Activated CD8-positive, alpha-beta memory T cell treated with anti-CD3 and anti-CD28 coated beads, Interleukin-2, amount 50 U/mL, for 1 hour (primary cell): ENCODE data around the gene ZDHHC8.

Experiments
- DNase-seq: peaks from one replicate; pipeline ENCODE4 v3.0.0-alpha.2; 2020; ENCODE audit errors: extremely low read depth

ZDHHC8 gene

GRCh38 chr22:20128902-20129746 is 2.5 kb upstream of the ZDHHC8 start:
- DNase-seq: no peak

GRCh38 chr22:20129747-20130014 is 1.9 kb upstream of the ZDHHC8 start:
- DNase-seq: no peak

- DNase-seq: no peak
Measured at GRCh38 chr22:20130319-20130718, 1.3 kb upstream of the ZDHHC8 start.

GRCh38 chr22:20130731-20131596 is 640 bp upstream of the ZDHHC8 start:
- peak; percentile 58 for DNase-seq

GRCh38 chr22:20131859-20132685 is 468 bp downstream of the ZDHHC8 start:
- DNase-seq: no peak

DNA sequence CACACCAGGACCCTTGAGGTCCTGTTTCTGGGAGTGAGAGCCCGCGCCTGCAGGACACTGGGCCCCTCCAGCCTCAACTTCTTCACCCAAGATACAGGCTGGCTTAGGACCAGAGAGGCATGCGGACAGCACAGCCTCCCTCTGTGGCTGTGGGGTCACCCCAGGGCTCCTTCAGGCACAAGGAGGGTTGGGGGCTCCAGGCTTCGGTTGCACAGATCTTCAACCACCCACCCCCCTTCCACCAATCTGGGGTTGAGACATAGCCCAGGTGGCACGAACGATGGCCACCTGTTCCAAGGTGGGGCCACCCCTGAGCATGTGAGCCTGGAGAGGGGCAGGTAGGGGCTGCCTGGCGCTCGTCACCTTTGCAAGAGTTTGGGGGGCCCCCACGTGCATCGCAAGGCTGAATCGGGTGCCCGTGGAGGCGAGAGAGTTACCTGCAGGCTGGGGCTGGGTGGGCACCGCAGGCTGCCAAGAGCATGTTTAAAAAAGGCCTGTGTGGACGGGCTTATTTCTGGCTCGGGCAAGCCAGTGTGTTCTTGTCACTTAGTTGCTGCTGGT is 1.2 kb downstream of the ZDHHC8 start:
- DNase-seq: no peak

DNA sequence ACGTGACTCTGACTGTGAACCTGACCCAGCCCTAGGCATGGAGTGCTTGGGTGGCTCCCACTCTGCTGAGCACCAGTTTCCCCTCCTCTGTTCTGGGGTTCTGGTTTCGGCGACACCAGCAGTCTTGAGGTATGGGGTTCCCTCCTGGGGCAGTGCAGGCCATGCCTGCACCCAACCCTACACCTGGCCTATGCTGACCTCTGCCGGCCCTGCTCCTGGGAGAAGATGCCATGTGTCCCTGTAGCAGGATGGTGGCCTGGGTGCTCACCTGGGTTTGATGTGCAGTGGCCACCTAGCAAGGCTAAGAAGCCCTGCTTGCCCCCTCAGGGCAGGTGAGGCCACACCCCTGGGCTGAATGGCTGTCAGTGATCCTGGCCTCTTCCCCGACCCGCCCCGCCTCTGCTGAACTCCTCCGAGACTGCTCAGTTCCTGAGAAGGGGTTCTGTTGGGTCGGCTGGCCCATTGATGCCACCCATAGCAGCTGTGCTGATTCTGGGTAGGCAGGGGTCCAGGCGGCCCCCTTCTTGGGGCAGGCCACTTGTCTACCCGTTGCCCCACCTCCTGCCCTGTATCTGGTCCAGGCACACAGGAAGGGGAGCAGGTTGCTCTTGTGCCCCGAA is 2.4 kb downstream of the ZDHHC8 start:
- DNase-seq: no peak

GRCh38 chr22:20135265-20135664 is 3.7 kb downstream of the ZDHHC8 start:
- DNase-seq: no peak

GRCh38 chr22:20135806-20136602 is 4.4 kb downstream of the ZDHHC8 start:
- no peak for DNase-seq

GRCh38 chr22:20136603-20136873 is 4.9 kb downstream of the ZDHHC8 start:
- no peak for DNase-seq

GRCh38 chr22:20137113-20137512 is 5.5 kb downstream of the ZDHHC8 start:
- no peak for DNase-seq

DNA sequence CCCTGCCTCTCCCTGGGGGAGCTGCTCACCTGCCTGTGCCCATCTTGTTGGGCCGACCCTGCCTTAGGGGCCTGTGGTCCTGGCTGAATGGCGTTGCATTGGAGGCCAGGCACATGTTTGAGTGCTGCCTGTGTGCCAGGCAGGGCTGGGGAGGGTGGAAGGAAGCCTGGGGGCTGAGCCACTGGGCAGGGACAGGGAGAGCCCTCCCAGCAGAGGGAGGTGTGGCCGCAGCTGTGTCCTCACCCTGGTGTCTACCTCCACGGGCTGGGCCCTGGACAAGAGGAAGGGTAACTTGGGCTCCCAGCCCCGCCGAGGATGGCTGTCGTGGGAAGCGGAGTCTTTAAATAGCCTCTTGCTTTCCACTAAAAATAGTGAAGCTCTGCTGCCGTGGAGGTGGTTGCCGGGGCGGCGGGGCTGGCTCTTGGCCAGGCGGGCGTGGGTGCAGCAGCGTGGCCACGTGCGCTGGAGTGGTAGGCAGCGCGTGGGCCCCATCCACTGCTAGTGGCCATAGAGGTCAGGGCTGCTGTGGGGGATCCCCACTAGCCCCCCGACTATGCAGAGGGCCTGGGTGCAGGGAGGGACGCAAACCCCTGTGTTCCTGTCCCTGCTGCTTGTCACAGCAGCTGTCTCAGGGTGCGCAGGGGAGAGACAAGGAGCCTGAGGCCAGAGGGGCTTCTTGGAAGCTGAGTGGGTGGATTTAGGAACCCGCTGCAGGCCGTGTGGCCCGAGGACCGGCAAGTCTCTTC is 6.2 kb downstream of the ZDHHC8 start:
- DNase-seq: no peak

GRCh38 chr22:20138417-20138738 is 6.8 kb downstream of the ZDHHC8 start:
- no peak for DNase-seq

- no peak for DNase-seq
Measured at GRCh38 chr22:20138868-20139267, 7.3 kb downstream of the ZDHHC8 start.

DNA sequence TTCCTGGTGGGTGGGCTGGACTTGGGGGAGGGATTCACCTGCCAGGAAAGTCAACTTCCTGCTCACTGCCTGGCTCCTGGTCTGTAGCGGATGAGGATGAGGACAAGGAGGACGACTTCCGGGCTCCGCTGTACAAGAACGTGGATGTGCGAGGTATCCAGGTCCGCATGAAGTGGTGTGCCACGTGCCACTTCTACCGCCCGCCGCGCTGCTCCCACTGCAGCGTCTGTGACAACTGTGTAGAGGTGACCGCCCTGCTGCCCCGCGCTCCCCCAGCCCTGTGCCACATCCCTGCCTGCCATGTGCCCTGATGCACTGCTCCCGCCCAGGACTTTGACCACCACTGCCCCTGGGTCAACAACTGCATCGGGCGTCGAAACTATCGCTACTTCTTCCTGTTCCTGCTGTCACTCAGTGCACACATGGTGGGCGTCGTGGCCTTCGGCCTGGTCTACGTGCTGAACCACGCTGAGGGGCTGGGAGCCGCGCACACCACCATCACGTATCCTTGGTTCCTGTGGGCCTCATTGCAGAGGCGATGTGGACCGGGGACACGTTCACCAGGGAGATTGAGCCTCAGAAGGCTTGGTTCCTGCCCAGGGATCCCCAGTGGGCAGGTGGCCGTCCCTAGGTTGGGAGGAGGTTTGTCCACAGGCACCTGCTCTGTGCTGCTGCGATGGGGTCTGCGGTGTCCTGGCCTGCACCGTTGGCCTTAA is 7.9 kb downstream of the ZDHHC8 start:
- no peak for DNase-seq

DNA sequence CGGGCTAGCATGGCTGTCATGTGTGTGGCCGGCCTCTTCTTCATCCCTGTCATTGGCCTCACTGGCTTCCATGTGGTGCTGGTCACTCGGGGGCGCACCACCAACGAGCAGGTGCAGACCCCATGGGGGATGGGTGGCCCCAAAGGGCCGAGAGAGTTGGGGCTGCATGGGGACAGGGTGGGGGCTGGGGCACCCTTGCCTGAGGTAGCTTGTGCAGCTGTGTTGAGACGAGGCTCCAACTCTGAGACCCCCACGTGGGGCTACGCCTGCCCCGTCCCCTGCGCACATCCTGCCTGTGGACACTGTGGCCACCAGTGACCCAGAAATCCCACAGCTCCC is 8.5 kb downstream of the ZDHHC8 start:
- no peak for DNase-seq

DNA sequence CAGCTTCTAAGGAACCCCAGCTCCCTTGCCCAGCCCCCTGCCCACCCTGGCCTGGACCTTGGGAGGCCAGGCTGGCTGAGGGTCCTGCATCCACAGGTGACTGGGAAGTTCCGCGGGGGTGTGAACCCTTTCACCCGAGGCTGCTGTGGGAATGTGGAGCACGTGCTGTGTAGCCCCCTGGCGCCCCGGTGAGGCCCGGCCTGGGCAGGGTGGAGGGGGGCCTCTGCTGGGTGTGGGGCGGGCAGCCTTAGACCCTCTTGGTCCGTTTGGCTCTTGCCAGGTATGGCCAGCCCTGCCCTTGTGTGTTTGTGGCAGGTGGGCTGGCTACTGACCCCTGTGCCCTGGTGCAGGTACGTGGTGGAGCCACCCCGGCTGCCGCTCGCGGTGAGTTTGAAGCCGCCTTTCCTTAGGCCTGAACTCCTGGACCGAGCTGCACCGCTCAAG is 8.9 kb downstream of the ZDHHC8 start:
- no peak for DNase-seq

- no peak for DNase-seq
Measured at GRCh38 chr22:20141186-20142077, 9.8 kb downstream of the ZDHHC8 start.
